Uterus (tissue), 2 donors: Measurements from ENCODE around the gene PPP1CB.

ENCODE experiments used
- POLR2A ChIP-seq, 2 donors: fragments of 450-650 bp; IDR thresholded peaks; one replicate each; pipeline ENCODE4 v1.6.1; 2016; ENCODE audit warnings: antibody characterized with exemption in 2 of 2, mild to moderate bottlenecking in 1 of 2, moderate library complexity in 1 of 2
- TF ChIP-seq, protein P1 (sequence below), 4 experiments: fragments of 200-600 bp in 2 of 4; fragments of 450-650 bp in 2 of 4; sonication (generic) in 2 of 4; IDR thresholded peaks; one replicate each; pipeline ENCODE4 v1.5.1; 2016 to 2019; ENCODE audit warnings: antibody characterized with exemption in 4 of 4, mild to moderate bottlenecking in 2 of 4, moderate library complexity in 1 of 4

DNA sequence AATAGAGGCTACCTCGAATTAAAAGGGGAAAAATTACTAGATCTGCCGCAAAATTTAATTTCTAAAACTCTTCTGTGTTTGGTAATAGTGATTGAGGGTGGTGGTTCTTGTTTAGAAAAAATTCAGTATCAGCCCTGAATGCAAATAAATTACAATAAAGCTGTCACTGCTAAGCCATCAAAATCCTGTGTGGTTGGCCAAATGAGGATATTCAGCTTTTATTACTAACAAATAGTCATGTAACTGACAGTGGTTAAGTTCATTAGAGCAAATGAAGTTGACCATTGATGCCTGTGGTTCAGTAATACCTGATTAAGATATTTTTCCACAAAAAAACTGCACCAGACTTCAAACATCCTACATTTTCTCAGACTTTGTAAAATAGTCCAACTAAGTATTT is 14.4 kb downstream of the PPP1CB start:
- TF ChIP-seq, protein P1, sequence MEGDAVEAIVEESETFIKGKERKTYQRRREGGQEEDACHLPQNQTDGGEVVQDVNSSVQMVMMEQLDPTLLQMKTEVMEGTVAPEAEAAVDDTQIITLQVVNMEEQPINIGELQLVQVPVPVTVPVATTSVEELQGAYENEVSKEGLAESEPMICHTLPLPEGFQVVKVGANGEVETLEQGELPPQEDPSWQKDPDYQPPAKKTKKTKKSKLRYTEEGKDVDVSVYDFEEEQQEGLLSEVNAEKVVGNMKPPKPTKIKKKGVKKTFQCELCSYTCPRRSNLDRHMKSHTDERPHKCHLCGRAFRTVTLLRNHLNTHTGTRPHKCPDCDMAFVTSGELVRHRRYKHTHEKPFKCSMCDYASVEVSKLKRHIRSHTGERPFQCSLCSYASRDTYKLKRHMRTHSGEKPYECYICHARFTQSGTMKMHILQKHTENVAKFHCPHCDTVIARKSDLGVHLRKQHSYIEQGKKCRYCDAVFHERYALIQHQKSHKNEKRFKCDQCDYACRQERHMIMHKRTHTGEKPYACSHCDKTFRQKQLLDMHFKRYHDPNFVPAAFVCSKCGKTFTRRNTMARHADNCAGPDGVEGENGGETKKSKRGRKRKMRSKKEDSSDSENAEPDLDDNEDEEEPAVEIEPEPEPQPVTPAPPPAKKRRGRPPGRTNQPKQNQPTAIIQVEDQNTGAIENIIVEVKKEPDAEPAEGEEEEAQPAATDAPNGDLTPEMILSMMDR (IDR thresholded peaks at IDR 0.05) = no peak
- no peak for TF ChIP-seq POLR2A (IDR thresholded peaks at IDR 0.05)
